Dermis microvascular lymphatic vessel endothelial cell (primary cell): ENCODE results near the gene YTHDC1. TPM values are rescaled to one million over a fixed set of nuclear protein-coding genes. Genes with fewer than 3 reads are reported as not detected.
"Not testable (repeated sequence)": the region's sequence is repeated elsewhere in the genome, so short reads cannot be mapped to it uniquely, and the experiment has no call there.

Experiments
- DNase-seq, 2 donors: peaks; one replicate each; pipeline versions ENCODE4 v3.0.0 to v3.0.0-alpha.2; 2010; ENCODE audit warnings: low read depth in 2 of 2
- total RNA-seq: library from RNA; depleted of rRNA; stranded (reverse); fragments of >200 nt; gene quantifications from 2 replicates; pipeline ENCODE4 v1.2.1, GENCODE V29; 2014

YTHDC1 gene
- total RNA-seq, result 24.9 and 31.6 TPM in 2 replicates

DNA sequence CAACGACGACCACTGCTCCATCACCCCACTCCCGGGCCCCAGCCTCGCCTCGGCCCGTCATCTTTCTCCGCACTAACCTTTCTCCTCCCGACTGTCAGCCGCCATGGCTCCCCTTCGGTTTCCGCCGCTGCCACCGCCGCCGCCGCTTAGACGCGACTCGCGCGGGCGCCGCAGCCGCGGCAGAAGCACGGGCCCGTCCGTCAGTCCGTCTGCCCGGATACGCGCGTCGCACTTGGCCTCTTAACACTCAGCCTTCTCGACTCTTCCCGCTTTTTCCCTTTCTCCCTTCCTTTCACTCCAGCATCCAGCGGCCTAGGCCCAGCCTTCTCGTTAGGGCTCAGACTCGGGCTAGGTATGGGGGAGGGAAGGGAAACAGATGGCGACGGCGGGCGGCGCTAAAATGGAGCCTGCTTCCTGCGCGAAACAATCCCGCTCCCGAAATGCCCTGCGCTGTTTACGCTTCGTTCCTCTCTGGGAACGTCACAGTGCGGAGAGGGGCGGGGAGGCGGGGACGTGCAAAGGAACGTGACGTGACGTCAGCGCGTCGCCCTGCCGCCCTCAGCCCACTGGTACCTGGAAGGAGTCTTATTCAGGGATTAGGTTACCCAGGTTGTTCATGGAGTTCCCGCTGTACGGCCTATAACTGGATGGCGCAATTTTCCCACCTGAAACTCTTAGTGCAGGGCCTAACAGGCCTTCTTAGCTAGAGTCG, at the start of gene YTHDC1:
TSS of gene YTHDC1 (minus strand) at position 442 of the 712 bp plus-strand sequence. CDS start at position 105, 337 bp downstream.
- peak; percentile 94 to 98 for DNase-seq

DNA sequence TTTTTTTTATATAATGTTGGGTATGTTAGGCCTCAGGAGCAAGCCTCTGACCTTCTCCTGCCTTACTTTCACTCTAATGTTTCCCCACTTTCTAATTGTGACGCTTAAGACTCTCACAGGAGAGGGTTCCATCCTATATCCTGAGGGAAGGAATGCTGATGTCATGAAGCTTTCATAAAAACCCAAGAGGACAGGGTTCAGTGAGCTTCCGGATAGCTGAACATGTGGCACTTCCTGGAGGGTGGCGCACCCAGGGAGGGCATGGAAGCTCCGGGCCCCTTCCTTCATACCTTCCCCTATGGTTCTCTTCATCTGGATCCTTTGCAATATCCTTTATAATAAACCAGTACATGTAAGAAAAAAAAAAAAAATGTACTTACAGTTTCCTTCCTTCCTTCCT, 49.4 kb upstream of the YTHDC1 start:
- no peak for DNase-seq

DNA sequence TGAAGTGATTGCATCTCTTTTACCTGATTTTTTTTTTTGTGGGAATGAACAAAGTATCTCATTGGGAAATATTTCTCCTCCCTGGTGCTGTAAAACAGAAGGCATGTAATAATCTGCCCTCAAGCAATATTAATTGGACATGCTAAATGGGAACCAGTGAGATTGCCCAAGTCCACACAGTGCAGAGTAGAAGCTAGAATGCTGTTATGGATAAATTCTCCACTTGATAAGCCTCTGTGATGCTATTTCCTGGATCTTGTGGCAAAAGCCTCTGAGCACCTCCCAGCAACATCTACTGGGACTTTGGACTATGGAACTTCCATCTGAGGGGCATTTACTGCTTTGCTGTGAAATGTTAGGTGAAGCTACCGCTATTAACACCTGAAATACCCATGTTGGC, 46.9 kb upstream of the YTHDC1 start:
- DNase-seq, result no peak

DNA sequence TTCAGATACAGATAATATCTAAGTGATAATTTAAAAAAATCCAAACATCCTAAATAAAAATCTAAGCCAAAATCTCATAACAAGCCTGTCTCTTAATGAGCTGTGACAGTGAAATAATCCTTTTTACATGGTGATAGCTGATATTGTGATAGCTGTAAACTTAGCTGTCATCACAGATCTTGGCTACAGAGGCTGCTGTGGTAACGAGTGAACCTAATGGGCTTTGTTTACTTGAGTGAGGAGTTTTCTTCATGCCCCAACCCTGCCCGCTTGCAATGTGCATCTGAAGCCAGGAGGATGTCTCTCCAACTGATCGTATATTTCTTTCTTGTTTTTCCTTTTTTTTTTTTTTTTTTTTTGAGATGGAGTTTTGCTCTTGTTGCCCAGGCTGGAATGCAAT, 41.5 kb upstream of the YTHDC1 start:
- no peak for DNase-seq

DNA sequence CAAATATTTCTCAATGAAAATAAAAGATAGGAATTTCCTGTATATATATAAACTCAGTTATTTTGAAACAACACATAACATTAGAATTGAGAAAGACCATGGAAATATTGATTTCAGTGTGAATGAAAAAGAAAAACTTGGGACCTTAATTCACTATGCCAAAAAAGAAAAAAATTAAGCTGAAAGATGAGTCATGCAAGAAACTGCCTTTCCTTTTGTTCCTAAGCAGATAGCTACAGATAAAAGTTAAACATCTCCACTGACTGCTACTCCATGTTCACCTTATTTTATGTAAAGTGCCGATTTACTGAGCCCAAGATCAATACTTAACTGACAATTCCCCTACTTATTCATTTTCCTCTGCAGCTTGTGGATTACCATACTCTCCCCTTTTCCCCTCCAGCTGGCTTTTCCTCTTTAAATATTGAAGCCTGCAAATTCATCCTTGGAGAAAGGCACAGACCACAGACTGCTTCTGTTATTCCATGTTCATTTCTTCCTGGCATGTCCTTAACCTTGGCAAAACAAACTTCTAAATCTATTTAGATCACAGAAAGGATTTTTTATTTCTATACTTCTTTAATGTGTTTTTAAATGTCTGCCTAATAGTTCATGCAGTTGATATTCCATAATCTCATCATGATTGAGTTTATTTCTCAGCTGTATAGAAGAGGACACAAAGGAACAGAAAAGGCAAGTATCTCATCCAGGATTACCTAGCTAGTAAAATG, 40.5 kb upstream of the YTHDC1 start:
- no peak for DNase-seq

DNA sequence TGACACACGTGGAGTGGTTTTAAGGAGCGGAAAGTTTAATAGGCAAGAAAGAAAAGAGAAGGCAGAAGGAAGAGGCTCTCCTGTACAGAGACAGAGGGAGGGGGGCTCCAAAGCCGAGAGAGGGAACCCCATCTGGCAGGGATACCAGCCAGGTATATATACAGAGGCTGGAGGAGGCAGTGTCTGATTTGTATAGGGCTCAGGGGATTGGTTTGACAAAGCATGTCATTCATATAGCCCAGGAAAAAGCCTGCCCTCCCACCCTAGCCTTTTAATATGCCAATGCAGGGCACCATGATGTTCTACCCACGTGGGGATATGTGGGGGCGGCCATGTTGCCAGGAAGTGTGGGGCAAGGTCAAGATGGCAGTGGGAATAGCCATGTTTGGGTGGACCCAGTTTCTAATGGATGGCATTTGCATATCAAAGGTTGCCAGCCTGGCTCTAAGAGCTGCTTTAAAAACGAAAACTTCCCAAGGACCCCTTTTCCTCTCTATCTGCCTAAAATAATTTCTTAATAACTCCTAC, 39.6 kb upstream of the YTHDC1 start:
- DNase-seq, result not testable (repeated sequence)

DNA sequence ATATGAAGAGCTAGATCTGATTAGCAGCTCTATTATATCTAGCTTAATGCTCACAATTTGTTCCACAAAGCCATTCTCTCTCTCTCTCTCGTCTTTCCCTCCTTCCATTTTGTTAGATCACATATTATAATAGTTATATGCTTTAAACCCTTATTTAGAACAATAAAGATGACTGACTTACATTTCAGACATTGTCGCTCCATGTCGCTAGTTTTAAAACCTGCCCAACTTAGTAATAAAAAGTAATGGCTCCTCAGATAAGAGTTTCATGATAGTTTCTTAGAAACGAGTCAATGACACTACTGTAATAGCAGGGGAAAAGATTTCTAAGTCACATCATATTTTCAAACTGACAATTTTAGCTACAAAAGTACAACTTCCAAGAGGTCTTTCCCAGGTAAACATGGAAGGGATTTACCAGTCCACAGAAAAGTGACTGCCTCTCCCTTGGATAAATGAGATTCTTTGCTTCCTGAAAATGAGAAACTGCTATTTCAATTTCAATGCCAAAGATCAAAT, 38.5 kb upstream of the YTHDC1 start:
- DNase-seq, result no peak

DNA sequence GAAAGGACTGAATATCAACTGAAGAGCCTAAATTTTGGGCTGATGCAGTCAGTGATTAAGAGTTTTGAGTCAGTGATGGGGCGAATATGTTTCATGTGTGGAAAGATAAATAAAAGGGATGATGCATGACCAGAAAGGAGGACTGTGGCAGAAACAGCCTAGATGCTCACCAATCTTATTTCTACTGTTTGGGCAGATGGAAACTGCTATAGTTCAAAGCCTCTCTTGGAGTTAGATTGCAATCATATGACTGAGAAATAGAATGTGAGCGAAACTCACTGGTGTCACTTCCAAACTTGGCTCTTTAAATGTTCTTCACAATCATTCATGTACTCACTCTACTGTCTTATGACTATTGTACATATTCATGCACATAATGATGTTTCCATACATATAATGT, 35.4 kb upstream of the YTHDC1 start:
- no peak for DNase-seq

DNA sequence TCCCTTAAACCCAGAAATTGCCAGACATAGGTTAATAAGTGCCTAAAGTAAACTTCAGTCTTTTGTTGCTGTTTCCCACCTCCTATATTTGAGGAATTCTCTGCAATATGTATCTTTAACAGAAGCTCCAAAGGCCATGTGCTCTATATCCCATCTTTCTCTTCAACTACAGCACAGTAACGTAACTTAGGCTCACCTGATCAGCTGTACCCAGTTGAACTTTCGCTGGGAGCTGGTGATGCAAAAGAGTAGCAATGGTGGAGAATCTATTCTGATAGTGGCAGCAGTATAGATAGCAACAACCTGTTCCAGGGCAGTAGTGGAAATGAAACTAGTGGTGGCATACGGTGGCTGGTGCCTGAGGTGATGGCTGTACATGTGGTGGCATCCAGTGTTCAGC, 33.2 kb upstream of the YTHDC1 start:
- no peak for DNase-seq

DNA sequence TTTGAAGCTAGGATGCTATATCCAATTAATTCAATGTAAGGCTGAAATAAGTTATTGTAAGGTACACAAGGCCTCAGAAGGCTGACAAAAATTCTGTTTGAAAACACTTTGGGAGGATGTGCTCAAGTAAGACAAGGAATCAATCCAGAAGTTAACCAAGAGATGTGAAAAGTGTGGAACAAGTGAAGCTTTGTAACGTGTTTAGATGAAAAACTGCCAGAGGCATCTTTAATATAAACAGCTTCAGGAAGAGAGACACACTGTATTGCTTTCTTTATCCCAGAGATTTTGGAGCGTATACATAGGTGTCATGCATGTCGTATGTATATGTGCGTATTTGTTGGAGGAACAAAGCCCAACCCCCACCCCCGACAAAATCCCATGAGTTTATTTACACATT, 28.3 kb upstream of the YTHDC1 start:
- DNase-seq, result no peak

DNA sequence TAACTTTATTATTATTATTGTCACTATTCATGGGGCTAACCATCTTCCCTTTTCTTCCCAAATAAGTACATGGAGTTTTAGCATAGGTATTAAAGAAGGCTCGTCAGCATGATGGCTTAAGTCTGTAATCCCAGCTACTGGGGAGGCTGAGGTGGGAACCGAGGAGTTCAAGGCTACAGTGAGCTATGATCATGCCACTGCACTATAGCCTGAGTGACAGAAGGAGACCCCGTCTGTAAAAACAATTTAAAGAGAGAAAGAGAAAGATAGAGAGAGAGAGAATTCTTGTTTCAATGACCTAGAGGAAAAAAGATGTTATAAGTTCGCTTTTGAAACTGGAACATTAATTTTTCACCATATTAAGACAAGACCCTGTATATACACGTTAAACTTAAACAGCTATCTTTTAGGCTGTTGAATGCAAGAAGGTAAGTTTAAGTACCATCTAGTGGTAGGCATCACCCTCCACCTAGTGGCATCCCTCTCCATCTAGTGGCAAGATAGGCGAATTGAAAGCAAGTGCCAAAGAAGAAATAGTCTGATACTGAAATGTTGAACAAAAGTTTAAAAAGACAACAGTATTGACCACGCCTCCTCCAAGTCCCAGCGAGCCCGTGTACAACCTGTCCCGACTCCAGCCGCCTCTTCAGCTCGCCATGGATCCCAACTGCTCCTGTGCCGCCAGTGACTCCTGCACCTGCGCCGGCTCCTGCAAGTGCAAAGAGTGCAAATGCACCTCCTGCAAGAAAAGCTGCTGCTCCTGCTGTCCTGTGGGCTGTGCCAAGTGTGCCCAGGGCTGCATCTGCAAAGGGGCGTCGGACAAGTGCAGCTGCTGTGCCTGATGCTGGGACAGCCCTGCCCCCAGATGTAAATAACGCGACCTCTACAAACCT, 26.0 kb upstream of the YTHDC1 start:
- peak; percentile 35 to 68 for DNase-seq

DNA sequence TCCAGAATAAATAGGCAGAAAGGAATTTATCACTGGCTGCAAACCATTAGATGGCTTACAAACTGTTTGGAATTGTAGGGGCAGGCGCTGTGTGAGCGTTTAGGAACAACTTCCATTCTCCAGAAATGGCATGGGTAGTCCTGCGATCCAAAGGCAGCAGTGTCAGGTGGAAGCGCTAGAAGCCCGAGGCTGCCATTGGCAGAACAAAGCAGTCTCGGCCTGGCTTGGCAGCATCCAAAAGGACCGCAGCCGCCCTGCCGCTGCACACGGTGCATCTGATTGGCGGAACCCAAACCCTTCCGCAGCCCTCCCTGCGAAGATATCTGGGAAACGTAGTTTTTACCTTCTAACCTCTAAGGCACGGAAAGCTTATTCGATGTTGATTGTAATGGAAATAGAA, 23.6 kb upstream of the YTHDC1 start:
- DNase-seq, result peak; percentile 56 to 81

DNA sequence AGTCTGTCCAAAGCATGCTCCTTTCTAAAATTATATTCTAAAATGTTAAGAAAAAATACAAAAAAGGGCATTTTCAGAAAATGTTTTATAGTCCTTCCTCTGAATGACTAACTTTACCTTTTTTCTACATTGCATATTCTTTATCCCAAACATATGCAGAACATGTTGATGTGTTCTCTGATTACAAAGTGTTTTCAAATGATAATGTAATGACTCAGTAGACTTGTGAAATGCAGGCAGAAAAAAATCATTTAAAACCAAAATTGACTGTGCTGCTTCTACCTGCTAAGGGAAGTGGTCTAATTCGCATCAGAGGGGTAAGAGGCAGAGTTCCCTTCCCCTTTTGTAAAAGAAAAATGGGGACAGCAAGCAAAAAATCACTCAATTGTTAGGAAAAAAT, 22.7 kb upstream of the YTHDC1 start:
- DNase-seq, result no peak

DNA sequence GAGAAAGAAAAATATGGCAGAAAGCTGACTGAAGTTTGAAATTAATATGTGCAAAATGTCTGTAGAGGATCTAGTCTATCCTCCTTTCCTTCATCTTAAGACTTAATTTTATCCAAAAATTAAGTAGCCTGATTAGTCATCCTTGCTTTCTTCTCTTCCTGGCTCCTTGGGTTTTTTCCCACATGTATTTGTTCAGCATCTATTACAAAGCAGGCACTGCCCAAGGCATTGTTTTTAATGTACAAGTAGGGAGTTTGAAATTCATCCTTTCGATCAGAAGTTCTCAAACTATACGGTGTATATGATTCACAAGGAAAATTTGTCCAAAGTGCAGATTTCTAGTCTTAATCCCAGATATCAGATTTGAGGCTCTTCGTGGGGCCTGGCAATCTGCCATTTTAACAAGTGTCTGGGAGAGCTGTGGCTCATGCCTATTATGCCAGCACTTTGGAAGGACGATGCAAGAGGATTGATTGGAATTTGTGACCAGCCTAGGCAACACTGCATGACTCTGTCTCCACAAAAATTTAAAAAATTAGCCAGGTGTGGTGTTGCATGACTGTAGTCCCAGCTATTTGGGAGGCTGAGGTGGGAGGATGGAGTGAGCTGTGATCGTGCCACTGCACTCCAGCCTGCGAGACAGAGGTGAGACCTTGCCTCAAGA, 19.4 kb upstream of the YTHDC1 start:
- DNase-seq, result no peak

DNA sequence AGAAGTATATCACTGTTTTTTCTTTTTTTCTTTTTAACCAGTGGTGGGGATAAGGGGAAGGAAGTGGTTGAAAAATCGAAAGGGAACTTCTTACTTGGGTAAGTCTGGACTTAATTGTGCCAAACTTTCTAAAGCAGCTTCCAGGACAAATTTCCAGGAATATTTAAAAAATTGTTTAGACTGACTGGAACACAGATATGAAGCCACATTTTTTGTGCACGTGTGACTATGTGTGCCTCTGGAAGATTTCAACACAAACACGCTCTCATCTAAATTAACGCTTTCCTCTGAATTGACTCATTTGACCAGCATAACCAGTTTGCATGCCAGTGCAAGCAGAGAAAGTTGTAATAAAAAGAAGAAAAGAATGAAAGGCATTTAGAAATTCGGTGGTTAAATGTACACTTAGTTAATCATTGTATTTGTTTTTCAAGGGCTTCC, 18.8 kb upstream of the YTHDC1 start:
- DNase-seq, result no peak

DNA sequence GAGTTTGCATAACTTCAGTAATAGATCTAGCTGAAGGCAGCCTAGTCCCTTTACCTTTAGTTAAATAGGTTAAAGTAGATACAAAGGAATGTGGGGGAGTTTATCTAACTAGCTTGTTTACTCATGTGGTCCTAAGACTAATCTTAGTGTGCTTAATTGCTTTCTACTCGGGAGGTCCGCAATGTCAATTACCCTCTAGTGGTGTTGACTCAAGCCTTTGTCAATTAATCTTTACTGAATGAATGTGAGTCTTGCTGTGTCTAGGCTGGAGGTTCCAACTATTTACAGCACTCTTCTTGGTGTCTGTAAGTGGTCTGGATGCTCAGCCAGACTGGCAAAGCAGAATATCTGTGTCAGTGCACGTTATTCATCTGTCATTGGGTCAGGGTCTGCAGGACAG, 17.9 kb upstream of the YTHDC1 start:
- no peak for DNase-seq

DNA sequence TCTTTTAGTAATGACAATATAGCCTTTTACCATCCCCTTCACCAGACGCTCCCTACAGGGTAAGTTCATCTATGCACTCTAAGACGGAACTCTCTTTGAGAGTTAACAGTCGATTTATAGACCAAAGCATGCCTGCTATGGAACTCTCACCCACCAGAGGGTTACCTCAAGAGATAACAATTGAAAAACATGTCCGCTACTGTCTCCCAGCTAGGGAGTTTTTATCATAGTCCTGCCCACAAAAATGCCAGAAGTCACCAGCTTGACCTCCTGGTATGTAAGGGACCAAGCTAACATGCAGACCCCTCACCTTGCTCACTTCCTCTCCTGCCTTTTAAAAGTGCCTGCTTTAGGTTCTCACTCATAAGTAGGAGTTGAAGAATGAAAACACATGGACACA, 16.7 kb upstream of the YTHDC1 start:
- DNase-seq, result no peak

DNA sequence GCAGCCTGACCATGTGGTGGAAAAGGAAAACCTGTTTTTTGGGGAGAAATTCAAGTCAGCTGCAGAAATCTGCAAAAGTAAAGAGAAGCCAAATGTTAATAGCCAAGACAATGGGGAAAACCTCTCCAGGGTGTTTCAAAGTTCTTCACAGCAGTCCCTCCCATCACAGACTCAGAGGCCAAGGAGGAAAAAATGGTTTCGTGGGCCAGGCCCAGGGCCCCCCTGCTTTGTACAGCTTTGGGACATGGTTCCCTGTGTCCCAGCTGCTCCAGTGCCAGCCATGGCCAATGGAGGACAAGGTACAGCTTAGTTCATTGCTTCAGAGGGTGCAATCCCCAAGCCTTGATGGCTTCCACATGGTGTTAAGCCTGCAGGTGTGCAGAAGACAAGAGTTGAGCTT, 15.2 kb upstream of the YTHDC1 start:
- no peak for DNase-seq

DNA sequence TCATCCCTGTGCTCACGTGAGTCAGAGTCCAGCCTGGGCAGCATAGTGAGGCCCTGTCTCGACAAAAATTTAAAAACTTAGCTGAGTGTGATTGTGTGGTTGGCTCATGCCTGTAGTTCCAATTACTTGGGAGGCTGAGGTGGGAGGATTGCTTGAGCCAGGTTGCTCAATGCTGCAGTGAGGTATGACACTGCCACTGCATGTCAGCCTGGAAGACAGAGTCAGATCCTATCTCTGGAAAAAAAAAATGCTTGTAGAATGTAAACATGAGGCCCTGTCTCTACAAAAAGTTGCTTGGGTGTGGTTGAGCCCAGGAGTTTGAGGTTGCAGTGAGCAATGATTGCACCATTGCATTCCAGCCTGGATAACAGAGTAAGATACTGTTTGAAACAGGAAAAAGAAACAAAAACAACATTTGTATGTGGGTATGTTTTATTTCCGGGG, 11.3 kb upstream of the YTHDC1 start:
- no peak for DNase-seq

DNA sequence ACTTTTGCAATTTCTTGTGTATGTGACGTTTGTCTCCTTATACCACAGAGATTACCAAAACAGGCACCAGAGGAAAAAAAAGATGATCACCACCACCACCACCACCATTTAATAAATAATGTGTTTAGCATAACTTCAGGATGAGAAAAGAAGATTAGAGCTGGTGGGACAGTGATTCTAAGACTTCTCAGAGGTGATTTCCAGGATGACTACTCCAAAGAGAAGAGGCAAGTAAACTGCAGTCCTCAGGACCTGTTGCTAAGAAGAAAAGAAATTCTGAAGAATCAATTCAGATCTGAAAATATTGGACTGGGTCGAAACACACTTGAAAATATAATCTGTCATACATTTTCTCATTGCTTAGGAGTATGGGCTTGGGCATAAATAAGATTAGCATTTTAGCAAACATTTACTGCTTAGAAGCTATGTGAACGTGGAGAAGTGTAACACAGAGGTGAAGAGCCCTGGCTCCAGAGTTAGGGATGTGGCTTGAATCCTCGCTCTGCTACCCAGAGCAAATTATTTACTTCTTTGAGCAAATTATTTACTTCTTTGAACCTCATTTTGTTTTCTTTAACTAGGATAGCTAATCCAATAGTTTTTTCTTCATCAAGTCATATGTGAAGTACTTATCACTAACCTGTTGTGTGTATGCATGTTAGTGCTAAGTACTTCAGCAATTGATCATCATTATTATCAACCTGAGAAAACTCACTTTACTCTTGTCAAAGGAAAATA, 10.5 kb upstream of the YTHDC1 start:
- DNase-seq, result no peak
